Hindlimb muscle (tissue), 1 donor: Measurements from ENCODE around the gene YARS1. TPM values are rescaled to one million over a fixed set of nuclear protein-coding genes. Genes with fewer than 3 reads are reported as not detected.
A peak's percentile ranks its signal among the peaks of the same experiment; 100 is the strongest.

Source experiments
- DNase-seq: peaks from one replicate; pipeline ENCODE4 v3.0.0-alpha.2; 2013
- polyA plus RNA-seq: library from polyadenylated mRNA; unstranded; fragments of 120-200 nt; gene quantifications from one replicate; pipeline ENCODE4 v1.2.1, GENCODE V29; 2013; ENCODE audit not compliant: insufficient read length

YARS1 gene
- polyA plus RNA-seq, 1 donor = 40.4 TPM

- no peak for DNase-seq
Measured at GRCh38 chr1:32779242-32779641, 37.9 kb downstream of the YARS1 start.

GRCh38 chr1:32775640-32776337, 41.4 kb downstream of the YARS1 start:
- DNase-seq = no peak

- DNase-seq = no peak
Measured at GRCh38 chr1:32774950-32775634, 42.1 kb downstream of the YARS1 start.

GRCh38 chr1:32774464-32774808, 42.7 kb downstream of the YARS1 start:
- DNase-seq = no peak

- no peak for DNase-seq
Measured at GRCh38 chr1:32773764-32774463, 43.2 kb downstream of the YARS1 start.

GRCh38 chr1:32773018-32773763, 44.0 kb downstream of the YARS1 start:
- DNase-seq = peak; percentile 64

GRCh38 chr1:32772281-32773017, 44.7 kb downstream of the YARS1 start:
- no peak for DNase-seq

- DNase-seq = no peak
Measured at GRCh38 chr1:32771561-32772280, 45.4 kb downstream of the YARS1 start.

GRCh38 chr1:32770741-32771548, 46.2 kb downstream of the YARS1 start:
- DNase-seq = no peak

- DNase-seq = no peak
Measured at GRCh38 chr1:32770221-32770731, 46.9 kb downstream of the YARS1 start.

- DNase-seq = no peak
Measured at GRCh38 chr1:32769524-32770220, 47.5 kb downstream of the YARS1 start.

- no peak for DNase-seq
Measured at GRCh38 chr1:32768110-32768850, 48.9 kb downstream of the YARS1 start.

- no peak for DNase-seq
Measured at GRCh38 chr1:32767641-32768040, 49.5 kb downstream of the YARS1 start.

GRCh38 chr1:32767156-32767555, 50.0 kb downstream of the YARS1 start:
- DNase-seq = no peak

GRCh38 chr1:32766328-32766972, 50.7 kb downstream of the YARS1 start:
- no peak for DNase-seq

GRCh38 chr1:32765570-32766327, 51.4 kb downstream of the YARS1 start:
- DNase-seq = no peak

- no peak for DNase-seq
Measured at GRCh38 chr1:32764826-32765569, 52.2 kb downstream of the YARS1 start.
